H1 (cell line): ENCODE results near the gene RBM47. TPM values are rescaled to one million over a fixed set of nuclear protein-coding genes. Genes with fewer than 3 reads are reported as not detected.
"Not testable (repeated sequence)": the region's sequence is repeated elsewhere in the genome, so short reads cannot be mapped to it uniquely, and the experiment has no call there.

Experiments used
- CTCF ChIA-PET: fragments of 300-600 bp; sonication (Branson Sonifier 250); formaldehyde crosslinking; loops from one replicate; lab custom pipeline; 2021; ENCODE audit not compliant: partially characterized antibody; lab: Charles Lee
- POLR2A ChIA-PET: fragments of 300-600 bp; sonication (Branson Sonifier 250); formaldehyde crosslinking; loops from one replicate; lab custom pipeline; 2021; ENCODE audit warnings: inconsistent platforms; ENCODE audit not compliant: partially characterized antibody; lab: Charles Lee
- DNase-seq, 2 experiments: peaks; one replicate each; pipeline versions ENCODE4 v3.0.0 to v3.0.0-alpha.2; 2010 to 2022; ENCODE audit warnings: low spot score in 2 of 2, low read depth in 1 of 2, mixed read lengths in 1 of 2
- FAIRE-seq: peaks from 2 replicates; lab custom pipeline; 2011; peaks lifted over from hg19 to GRCh38; lab: Jason Lieb, UNC
- H2AFZ ChIP-seq: 2 replicates; pipeline ENCODE4 v1.8.1; 2012; ENCODE audit warnings: low read length, inconsistent platforms
- H2AK5ac ChIP-seq: 2 replicates; pipeline ENCODE4 v1.6.1; 2013; ENCODE audit warnings: low read depth, low read length
- H2BK120ac ChIP-seq: replicated peaks from 2 replicates; pipeline ENCODE3; 2013; ENCODE audit warnings: low read depth, low read length, inconsistent platforms
- H2BK12ac ChIP-seq: 2 replicates; pipeline ENCODE4 v1.6.1; 2013; ENCODE audit warnings: low read depth, low read length
- H2BK15ac ChIP-seq: 2 replicates; pipeline ENCODE4 v1.6.1; 2013; ENCODE audit warnings: low read length
- H2BK20ac ChIP-seq: 2 replicates; pipeline ENCODE4 v1.6.1; 2013; ENCODE audit warnings: low read length
- H2BK5ac ChIP-seq: 2 replicates; pipeline ENCODE4 v1.6.1; 2013; ENCODE audit warnings: low read depth, low read length
- H3K14ac ChIP-seq: 2 replicates; pipeline ENCODE4 v1.6.1; 2013; ENCODE audit warnings: inconsistent platforms; ENCODE audit not compliant: insufficient read length
- H3K18ac ChIP-seq: 2 replicates; pipeline ENCODE4 v1.6.1; 2013; ENCODE audit warnings: low read length; ENCODE audit errors: extremely low read depth
- H3K23ac ChIP-seq: 2 replicates; pipeline ENCODE4 v1.6.1; 2013; ENCODE audit warnings: inconsistent platforms; ENCODE audit not compliant: insufficient read length
- H3K23me2 ChIP-seq: 2 replicates; pipeline ENCODE4 v1.6.1; 2013; ENCODE audit warnings: low read depth, low read length
- H3K27ac ChIP-seq: 2 replicates; pipeline ENCODE4 v1.6.1; 2011; ENCODE audit warnings: low read depth, low read length, inconsistent platforms
- H3K27me3 ChIP-seq, 4 experiments: replicated peaks in 1 of 4; 1 replicate in 1 of 4; 2 replicates in 3 of 4; pipeline versions ENCODE4 v1.6.1 to v1.8.1; 2011 to 2013; ENCODE audit warnings: low read length in 3 of 4, mild to moderate bottlenecking in 3 of 4, inconsistent platforms in 2 of 4, mixed read lengths in 2 of 4, moderate library complexity in 1 of 4; ENCODE audit not compliant: control insufficient read depth in 3 of 4, insufficient read depth in 3 of 4; ENCODE audit errors: extremely low read depth in 1 of 4
- H3K36me3 ChIP-seq, 4 experiments: 2 replicates each; pipeline versions ENCODE4 v1.6.1 to v1.8.1; 2011 to 2013; ENCODE audit warnings: mild to moderate bottlenecking in 4 of 4, low read length in 3 of 4, moderate library complexity in 2 of 4, control low read depth in 1 of 4, inconsistent platforms in 1 of 4; ENCODE audit not compliant: insufficient read depth in 4 of 4, control insufficient read depth in 2 of 4
- H3K4ac ChIP-seq: replicated peaks from 2 replicates; pipeline ENCODE3; 2013; ENCODE audit warnings: low read length, low read depth, mixed read lengths, inconsistent platforms; ENCODE audit not compliant: insufficient read length
- H3K4me1 ChIP-seq, 4 experiments: replicated peaks in 1 of 4; 1 replicate in 1 of 4; 2 replicates in 3 of 4; pipeline versions ENCODE4 v1.6.1 to v1.8.1; 2011 to 2013; ENCODE audit warnings: low read length in 3 of 4, inconsistent platforms in 2 of 4, mixed read lengths in 1 of 4; ENCODE audit not compliant: insufficient read depth in 4 of 4, control insufficient read depth in 3 of 4
- H3K4me2 ChIP-seq, 2 experiments: 2 replicates each; pipeline versions ENCODE4 v1.6.1 to v1.8.1; 2011 to 2013; ENCODE audit warnings: low read depth in 2 of 2, low read length in 2 of 2, control low read depth in 1 of 2, inconsistent platforms in 1 of 2, mild to moderate bottlenecking in 1 of 2; ENCODE audit not compliant: insufficient read depth in 1 of 2
- H3K4me3 ChIP-seq, 4 experiments: fragments of 200-600, 300-600 bp in 1 of 4; sonication (generic), shearing (Covaris generic), sonication (Bioruptor Twin) in 1 of 4; 2 replicates each; pipeline versions ENCODE4 v1.5.1 to v1.8.1; 2011 to 2016; ENCODE audit warnings: low read length in 4 of 4, low read depth in 3 of 4, control low read depth in 2 of 4, inconsistent platforms in 2 of 4, mild to moderate bottlenecking in 2 of 4, mixed read lengths in 1 of 4, moderate library complexity in 1 of 4; ENCODE audit not compliant: insufficient read depth in 2 of 4; ENCODE audit errors: extremely low read depth in 1 of 4
- H3K56ac ChIP-seq: replicated peaks from 2 replicates; pipeline ENCODE3; 2013; ENCODE audit warnings: low read depth, mild to moderate bottlenecking, mixed read lengths, low read length, inconsistent platforms; ENCODE audit not compliant: insufficient read length
- H3K79me1 ChIP-seq: 2 replicates; pipeline ENCODE4 v1.6.1; 2013; ENCODE audit warnings: low read depth, low read length, control low read depth
- H3K79me2 ChIP-seq, 2 experiments: 2 replicates each; pipeline versions ENCODE4 v1.6.1 to v1.8.1; 2012 to 2013; ENCODE audit warnings: low read length in 2 of 2, mild to moderate bottlenecking in 2 of 2, inconsistent platforms in 1 of 2; ENCODE audit not compliant: insufficient read depth in 2 of 2, control insufficient read depth in 1 of 2
- H3K9ac ChIP-seq, 4 experiments: replicated peaks in 1 of 4; 1 replicate in 1 of 4; 2 replicates in 3 of 4; pipeline versions ENCODE4 v1.6.1 to v1.8.1; 2011 to 2013; ENCODE audit warnings: low read depth in 3 of 4, low read length in 3 of 4, control low read depth in 2 of 4, mild to moderate bottlenecking in 2 of 4, moderate library complexity in 2 of 4, inconsistent platforms in 1 of 4; ENCODE audit errors: extremely low read depth in 1 of 4
- H3K9me3 ChIP-seq, 2 experiments: 2 replicates each; pipeline versions ENCODE4 v1.6.1 to v1.8.1; 2012 to 2013; ENCODE audit warnings: mild to moderate bottlenecking in 2 of 2, moderate library complexity in 2 of 2, control low read depth in 1 of 2, inconsistent platforms in 1 of 2, low read depth in 1 of 2, low read length in 1 of 2, mixed read lengths in 1 of 2; ENCODE audit not compliant: insufficient read depth in 2 of 2
- H4K20me1 ChIP-seq, 2 experiments: replicated peaks in 1 of 2; 2 replicates each; pipeline versions ENCODE3 to v1.8.1; 2011 to 2013; ENCODE audit warnings: inconsistent platforms in 2 of 2, low read length in 2 of 2, mild to moderate bottlenecking in 1 of 2; ENCODE audit not compliant: insufficient read depth in 2 of 2, control insufficient read depth in 1 of 2
- H4K5ac ChIP-seq: 2 replicates; pipeline ENCODE4 v1.6.1; 2013; ENCODE audit warnings: low read length, low read depth, mixed read lengths, inconsistent platforms; ENCODE audit not compliant: insufficient read length
- H4K8ac ChIP-seq: 2 replicates; pipeline ENCODE4 v1.8.0; 2013; ENCODE audit warnings: mild to moderate bottlenecking, moderate library complexity, low read length, inconsistent platforms; ENCODE audit not compliant: insufficient read depth; ENCODE audit errors: extremely low read depth
- H4K91ac ChIP-seq: replicated peaks from 2 replicates; pipeline ENCODE3; 2013; ENCODE audit warnings: low read length, mixed read lengths, inconsistent platforms; ENCODE audit not compliant: insufficient read length
- WGBS, 2 experiments: shearing (Covaris generic) in 1 of 2; methylation state at CpG; one replicate each; pipeline versions ENCODE4 v1.1.6 to v1.1.7; 2013 to 2015; ENCODE audit warnings: low lambda C conversion rate in 2 of 2, mixed read lengths in 2 of 2, inconsistent platforms in 1 of 2, low coverage in 1 of 2, missing lambda C conversion rate in 1 of 2; ENCODE audit not compliant: insufficient replicate concordance in 2 of 2, insufficient coverage in 1 of 2, insufficient read length in 1 of 2; ENCODE audit errors: extremely low coverage in 1 of 2, missing lambda C conversion rate in 1 of 2; 5-methylcytosine and 5-hydroxymethylcytosine counted together
- polyA plus RNA-seq, 7 experiments: library from polyadenylated mRNA; depleted of rRNA in 3 of 7; stranded (reverse) in 5 of 7; unstranded in 2 of 7; fragments of >200 nt in 5 of 7; fragments of 200-250 nt in 2 of 7; gene quantifications; 1 replicate in 5 of 7; 2 replicates in 1 of 7; 4 replicates in 1 of 7; pipeline versions ENCODE4 v1.2.1 to v1.2.3, GENCODE V29; 2011 to 2013; ENCODE audit warnings: missing spikeins in 2 of 7, mixed read lengths in 2 of 7
- total RNA-seq: library from RNA; stranded (reverse); fragmentation: NEBNext Ultra II Directional; extraction: Animal tissue kit (Norgen Biotek cat#: 25700); gene quantifications from 2 replicates; pipeline ENCODE4 v1.2.1, GENCODE V29; 2021

RBM47 gene
- total and polyA plus RNA-seq, 2 of the 8 experiments (the other 6 are each of a cell fraction or from before 2014, with no cell fraction given), result 42.8 to 78.9 TPM

DNA sequence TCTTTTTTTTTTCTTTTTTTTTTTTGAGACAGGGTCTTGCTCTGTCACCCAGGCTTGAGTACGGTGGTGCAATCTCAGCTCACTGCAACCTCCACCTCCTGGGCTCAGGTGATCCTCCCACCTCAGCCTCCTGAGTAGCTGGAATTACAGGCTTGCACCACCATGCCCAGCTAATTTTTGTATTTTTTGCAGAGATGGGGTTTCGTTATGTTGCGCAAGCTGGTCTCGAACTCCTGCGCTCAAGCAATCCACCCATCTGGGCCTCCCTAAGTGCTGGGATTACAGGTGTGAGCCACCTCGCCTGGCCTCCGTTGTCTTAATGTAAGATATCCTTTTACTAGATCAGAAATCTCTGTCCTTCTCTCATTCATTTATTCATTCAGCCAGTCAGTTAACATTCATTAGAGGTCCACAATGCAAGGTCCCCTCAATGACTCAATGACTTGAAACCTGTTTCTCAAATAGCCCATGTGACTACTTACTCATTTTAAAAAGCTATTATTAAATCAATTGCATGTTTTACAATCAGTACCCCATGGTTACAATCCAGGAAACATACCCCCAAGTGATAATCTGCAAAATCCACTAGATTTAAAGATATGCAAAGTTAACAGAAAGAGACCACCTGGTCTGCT, 68.0 kb downstream of the RBM47 start:
- H3K14ac ChIP-seq, H2AFZ ChIP-seq, FAIRE-seq, H2BK5ac ChIP-seq, H4K91ac ChIP-seq, H2BK20ac ChIP-seq, H3K23ac ChIP-seq, H2BK12ac ChIP-seq, H4K20me1 ChIP-seq, H3K4me3 ChIP-seq, H3K36me3 ChIP-seq, H4K8ac ChIP-seq, H3K9me3 ChIP-seq, H2BK120ac ChIP-seq, H3K4me2 ChIP-seq, H3K27ac ChIP-seq, H3K56ac ChIP-seq, CTCF ChIA-PET, H2AK5ac ChIP-seq, H3K23me2 ChIP-seq, POLR2A ChIA-PET, H3K4ac ChIP-seq, H3K9ac ChIP-seq, H2BK15ac ChIP-seq, H3K18ac ChIP-seq, H4K5ac ChIP-seq, H3K27me3 ChIP-seq, H3K79me1 ChIP-seq, DNase-seq: not testable (repeated sequence)
- WGBS, 2 experiments, result 90% methylated on average over 7 of the region's 7 CpGs; no CpG with 5 or more reads in 1 of the 2 experiments
- peaks cover 3 to 74% of the 10 kb centered on the region in 2 experiments; a peak in 2 of 4 replicates for H3K79me2 ChIP-seq
- H3K4me1 ChIP-seq, result peaks cover 4 to 12% (median 7%) of the 10 kb centered on the region in 4 experiments; a peak in 6 of 7 replicates
